Retinal pigment epithelial cell (primary cell): ENCODE results near the gene RSU1.

Experiments used
- DNase-seq: peaks from one replicate; pipeline ENCODE4 v3.0.0-alpha.2; 2010; ENCODE audit warnings: low read depth
- H3K4me3 ChIP-seq: 2 replicates; pipeline ENCODE4 v1.5.1; 2011; ENCODE audit warnings: mild to moderate bottlenecking, low read length, control low read depth, moderate library complexity
- CTCF ChIP-seq: conservative IDR thresholded peaks from 2 replicates; pipeline ENCODE4 v1.5.1; 2011; ENCODE audit warnings: low read depth, low read length, control low read depth, inconsistent platforms

Gene RSU1

GRCh38 chr10:16822726-16823360 lies 5.6 kb upstream of the RSU1 start:
- DNase-seq: no peak
- TF ChIP-seq CTCF: no peak
- H3K4me3 ChIP-seq: no peak overlapping the region

DNA sequence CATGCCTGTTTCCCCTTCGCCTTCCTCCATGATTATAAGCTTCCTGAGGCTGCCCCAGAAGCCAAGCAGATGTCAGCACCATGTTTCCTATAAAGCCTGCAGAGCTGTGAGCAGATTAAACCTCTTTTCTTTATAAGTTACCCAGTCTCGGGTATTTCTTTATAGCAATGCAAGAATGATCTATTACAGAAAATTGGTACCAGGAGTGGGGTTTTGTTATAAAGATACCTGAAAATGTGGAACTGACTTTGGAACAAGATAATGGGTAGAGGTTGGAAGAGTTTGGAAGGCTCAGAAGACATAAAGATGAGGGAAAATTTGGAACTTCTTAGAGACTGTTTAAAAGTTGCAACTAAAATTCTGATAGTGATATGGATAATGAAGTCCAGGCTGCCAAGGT lies 4.8 kb upstream of the RSU1 start:
- H3K4me3 ChIP-seq: no peak overlapping the region
- DNase-seq: no peak
- no peak for TF ChIP-seq CTCF

DNA sequence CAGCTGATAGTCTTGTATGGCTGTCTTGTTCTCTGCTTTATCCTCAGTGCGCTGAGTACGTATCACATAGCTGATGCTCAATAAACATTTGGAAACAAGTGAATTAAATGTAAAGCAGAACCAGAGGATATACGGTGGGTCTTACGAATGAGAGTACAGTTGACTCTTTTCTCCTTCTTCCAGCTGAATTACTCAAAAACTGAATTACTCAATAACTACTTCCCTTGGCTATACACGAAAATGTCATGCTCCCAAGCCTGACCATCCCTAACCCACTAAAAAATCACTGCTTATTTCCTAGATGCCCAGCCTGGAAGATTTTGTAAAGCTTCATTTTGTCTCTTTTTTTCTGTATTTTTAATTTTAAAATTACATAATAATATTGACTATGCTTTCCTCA lies 3.2 kb upstream of the RSU1 start:
- no peak overlapping the region for H3K4me3 ChIP-seq
- no peak for TF ChIP-seq CTCF
- DNase-seq: no peak

DNA sequence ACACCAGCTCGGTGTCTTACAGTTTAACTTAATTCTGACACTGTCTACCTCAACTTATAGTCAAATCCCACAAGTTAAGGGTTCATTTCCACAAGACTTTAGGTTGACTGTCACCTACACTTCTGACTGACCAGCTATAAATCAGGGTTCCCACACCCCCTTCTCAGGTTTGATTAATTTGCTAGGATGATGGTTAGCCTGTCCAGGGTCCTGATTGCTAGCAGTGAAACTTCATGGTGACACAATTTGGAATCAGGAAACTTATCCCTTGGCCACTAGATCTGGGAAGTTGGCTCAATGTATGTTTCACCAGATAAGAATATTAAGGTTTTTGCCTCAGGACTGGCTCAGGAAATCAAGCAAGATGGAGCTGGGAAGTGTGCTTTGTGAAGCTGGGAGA lies 2.8 kb upstream of the RSU1 start:
- TF ChIP-seq CTCF: no peak
- no peak overlapping the region for H3K4me3 ChIP-seq
- no peak for DNase-seq

DNA sequence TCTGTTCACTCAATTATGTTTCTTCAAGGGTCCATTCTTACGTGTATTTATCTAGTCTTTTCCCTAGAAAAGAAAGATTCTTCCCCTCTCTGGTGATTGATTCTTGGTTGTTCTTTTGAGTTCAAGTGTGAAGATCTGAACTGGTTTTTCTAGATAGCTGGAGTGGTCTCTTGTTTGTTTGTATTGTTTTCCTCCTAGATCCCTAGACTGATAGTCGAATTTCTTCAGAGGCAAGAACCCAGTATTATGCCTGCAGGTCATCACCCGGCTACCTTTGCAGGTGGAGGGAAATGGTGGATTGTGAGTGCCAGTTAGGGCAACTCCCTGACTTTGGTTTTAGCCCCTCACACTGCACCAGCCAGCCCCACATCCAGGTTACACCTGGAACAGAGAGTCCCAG lies 2.2 kb upstream of the RSU1 start:
- no peak for DNase-seq
- no peak for TF ChIP-seq CTCF

GRCh38 chr10:16819026-16819425 lies 1.8 kb upstream of the RSU1 start:
- no peak for TF ChIP-seq CTCF
- H3K4me3 ChIP-seq: no peak overlapping the region
- DNase-seq: no peak

More for the DNA sequence above, 2.2 kb upstream of the RSU1 start:
- no peak overlapping the region for H3K4me3 ChIP-seq

DNA sequence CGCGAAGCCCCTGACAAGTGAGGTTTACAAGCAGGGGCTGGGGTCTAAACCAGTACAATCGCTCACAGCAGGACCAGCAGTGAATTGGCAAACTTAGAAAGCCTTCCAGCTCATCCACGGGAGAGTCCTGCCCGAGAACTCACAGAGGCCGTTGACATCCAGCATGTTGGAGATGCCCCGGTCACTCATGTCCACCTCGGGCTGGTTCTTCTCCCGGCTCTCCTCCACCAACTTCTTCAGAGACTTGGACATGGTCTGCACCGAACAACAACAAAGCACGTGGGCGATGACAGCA lies 447 bp downstream of the RSU1 start:
- DNase-seq: no peak
- H3K4me3 ChIP-seq: peak overlapping the region; percentile 83
- no peak for TF ChIP-seq CTCF
